T-helper 2 cell treated with Interferon-gamma antibody and Interleukin-4, amounts not matched to agents 5 μg/mL and 100 μg/mL, for 36 hours (primary cell): ENCODE measurements around the gene HK1.

Source experiments
- DNase-seq: peaks from one replicate; pipeline ENCODE4 v3.0.0; 2021; ENCODE audit warnings: low spot score
- H3K27ac Mint-ChIP-seq: one replicate; pipeline ENCODE4 v1.8.0; 2021; ENCODE audit warnings: mild to moderate bottlenecking, mixed read lengths
- H3K27me3 Mint-ChIP-seq: one replicate; pipeline ENCODE4 v1.8.0; 2021; ENCODE audit warnings: low read depth, mixed read lengths
- H3K36me3 Mint-ChIP-seq: one replicate; pipeline ENCODE4 v1.8.0; 2021; ENCODE audit warnings: low read depth, mixed read lengths
- H3K4me1 Mint-ChIP-seq: one replicate; pipeline ENCODE4 v1.8.0; 2021; ENCODE audit warnings: low read depth, mixed read lengths
- H3K4me3 Mint-ChIP-seq: one replicate; pipeline ENCODE4 v1.8.0; 2022; ENCODE audit warnings: mild to moderate bottlenecking, moderate library complexity, mixed read lengths
- H3K9me3 Mint-ChIP-seq: one replicate; pipeline ENCODE4 v1.8.0; 2021; ENCODE audit warnings: mixed read lengths

HK1 gene

GRCh38 chr10:69425511-69426298 lies 147.4 kb downstream of the HK1 start:
- no peak overlapping the region for H3K4me3 Mint-ChIP-seq

GRCh38 chr10:69426376-69426727 lies 148.1 kb downstream of the HK1 start:
- H3K27ac Mint-ChIP-seq: no peak overlapping the region
- H3K27me3 Mint-ChIP-seq: no peaks in the 10 kb centered on the region
- peaks cover 23% of the 10 kb centered on the region for H3K4me1 Mint-ChIP-seq
- H3K4me3 Mint-ChIP-seq: no peak overlapping the region
- no peaks in the 10 kb centered on the region for H3K36me3 Mint-ChIP-seq
- no peaks in the 10 kb centered on the region for H3K9me3 Mint-ChIP-seq
- no peak for DNase-seq

More at GRCh38 chr10:69425511-69426298, 147.4 kb downstream of the HK1 start:
- peaks cover 23% of the 10 kb centered on the region for H3K4me1 Mint-ChIP-seq
- no peak for DNase-seq
- H3K36me3 Mint-ChIP-seq: no peaks in the 10 kb centered on the region
- no peak overlapping the region for H3K27ac Mint-ChIP-seq
- no peaks in the 10 kb centered on the region for H3K9me3 Mint-ChIP-seq
- no peaks in the 10 kb centered on the region for H3K27me3 Mint-ChIP-seq

GRCh38 chr10:69428165-69428564 lies 149.9 kb downstream of the HK1 start:
- no peaks in the 10 kb centered on the region for H3K9me3 Mint-ChIP-seq
- H3K4me1 Mint-ChIP-seq: peaks cover 23% of the 10 kb centered on the region
- no peaks in the 10 kb centered on the region for H3K36me3 Mint-ChIP-seq
- H3K27me3 Mint-ChIP-seq: no peaks in the 10 kb centered on the region
- DNase-seq: no peak
- H3K4me3 Mint-ChIP-seq: no peak overlapping the region
- H3K27ac Mint-ChIP-seq: no peak overlapping the region

GRCh38 chr10:69434169-69434568 lies 155.9 kb downstream of the HK1 start:
- H3K27me3 Mint-ChIP-seq: no peaks in the 10 kb centered on the region
- no peaks in the 10 kb centered on the region for H3K36me3 Mint-ChIP-seq
- no peaks in the 10 kb centered on the region for H3K4me1 Mint-ChIP-seq
- H3K27ac Mint-ChIP-seq: no peak overlapping the region
- H3K4me3 Mint-ChIP-seq: no peak overlapping the region
- no peaks in the 10 kb centered on the region for H3K9me3 Mint-ChIP-seq
- DNase-seq: no peak

GRCh38 chr10:69434926-69435325 lies 156.6 kb downstream of the HK1 start:
- Mint-ChIP-seq H3K4me3 (no peak overlapping the region), H3K4me1 (no peaks in the 10 kb centered on the region), H3K27me3 (no peaks in the 10 kb centered on the region), H3K27ac (no peak overlapping the region), H3K9me3 (no peaks in the 10 kb centered on the region), H3K36me3 (no peaks in the 10 kb centered on the region)
- DNase-seq: no peak

DNA sequence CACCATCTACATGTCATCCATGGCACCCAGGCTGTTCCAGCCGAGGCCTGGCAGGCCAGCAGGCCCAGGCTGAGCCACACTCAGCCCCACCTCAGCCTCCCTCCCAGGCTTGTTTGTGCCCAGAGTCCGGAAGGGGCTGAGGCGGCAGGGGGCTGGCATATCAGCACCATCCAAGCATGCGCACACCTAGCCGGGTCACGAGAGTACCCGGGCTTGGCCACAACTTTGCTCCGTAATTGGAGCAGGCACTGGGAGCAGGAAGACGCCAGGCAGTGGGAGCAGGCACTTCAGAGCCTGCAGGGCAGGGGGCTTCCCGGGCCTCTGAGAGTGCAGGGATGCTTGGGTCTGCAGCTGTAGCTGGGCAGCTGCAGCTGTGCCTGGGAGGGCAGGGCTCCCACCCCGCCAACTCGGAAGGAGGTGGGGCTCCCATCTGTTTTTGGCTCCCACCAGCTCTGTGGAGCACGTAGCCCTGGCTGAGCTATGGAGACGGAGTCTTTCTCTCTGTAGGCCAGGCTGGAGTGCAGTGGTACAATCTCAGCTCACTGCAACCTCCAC lies 157.7 kb downstream of the HK1 start:
- H3K4me1 Mint-ChIP-seq: no peaks in the 10 kb centered on the region
- no peaks in the 10 kb centered on the region for H3K36me3 Mint-ChIP-seq
- H3K9me3 Mint-ChIP-seq: no peaks in the 10 kb centered on the region
- no peak overlapping the region for H3K4me3 Mint-ChIP-seq
- DNase-seq: no peak
- no peak overlapping the region for H3K27ac Mint-ChIP-seq
- no peaks in the 10 kb centered on the region for H3K27me3 Mint-ChIP-seq

DNA sequence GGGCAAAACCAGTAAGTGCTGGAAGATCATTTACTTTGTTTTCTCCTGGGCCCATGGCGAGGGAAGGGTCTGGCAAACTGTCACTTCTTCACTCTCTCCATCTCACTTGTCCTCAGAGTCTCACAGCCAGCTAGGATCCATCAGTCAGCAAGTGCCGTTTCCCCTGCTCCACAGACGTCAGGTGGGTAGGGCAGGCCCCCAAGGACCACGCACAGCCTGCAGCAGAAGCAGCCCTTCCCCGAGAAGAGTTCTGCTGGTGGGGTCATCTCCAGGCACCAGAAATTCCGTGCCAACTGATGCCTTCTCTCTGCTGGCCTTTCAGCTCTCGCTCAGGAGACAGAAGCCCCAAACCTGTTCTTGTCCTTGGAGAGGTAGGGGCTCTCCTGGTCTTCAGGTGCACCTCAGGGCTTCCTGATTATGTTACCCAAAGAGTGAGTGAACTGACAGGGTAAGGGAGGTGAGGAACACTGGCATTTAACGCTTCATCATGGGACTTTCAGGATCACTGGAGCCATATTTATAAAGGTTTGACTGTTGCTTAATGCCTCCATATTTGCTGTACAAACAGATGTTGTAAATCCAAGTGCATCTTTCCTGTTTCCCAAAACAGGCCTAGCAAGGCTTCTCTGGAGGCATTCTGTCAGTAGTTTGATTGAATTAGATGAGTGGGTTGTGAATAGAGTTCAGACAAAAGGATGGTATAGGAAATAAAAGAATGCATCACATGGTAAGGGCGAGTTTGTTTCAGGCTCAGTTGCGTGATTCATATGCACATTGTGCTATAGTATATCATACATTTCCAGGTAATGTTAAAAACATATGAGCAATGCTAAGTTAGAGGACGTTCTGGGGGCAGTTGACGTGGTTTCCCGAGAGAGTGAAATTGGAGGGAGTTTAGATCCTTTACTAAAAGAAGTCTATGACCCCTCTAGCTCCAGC lies 159.3 kb downstream of the HK1 start:
- no peaks in the 10 kb centered on the region for H3K4me1 Mint-ChIP-seq
- DNase-seq: no peak
- no peaks in the 10 kb centered on the region for H3K36me3 Mint-ChIP-seq
- H3K4me3 Mint-ChIP-seq: no peak overlapping the region
- H3K27ac Mint-ChIP-seq: no peak overlapping the region
- no peaks in the 10 kb centered on the region for H3K9me3 Mint-ChIP-seq
- H3K27me3 Mint-ChIP-seq: no peaks in the 10 kb centered on the region

GRCh38 chr10:69438536-69439349 lies 160.4 kb downstream of the HK1 start:
- Mint-ChIP-seq H3K4me1 (no peaks in the 10 kb centered on the region), H3K27me3 (no peaks in the 10 kb centered on the region), H3K4me3 (no peak overlapping the region), H3K36me3 (no peaks in the 10 kb centered on the region), H3K27ac (no peak overlapping the region), H3K9me3 (no peaks in the 10 kb centered on the region)
- no peak for DNase-seq

DNA sequence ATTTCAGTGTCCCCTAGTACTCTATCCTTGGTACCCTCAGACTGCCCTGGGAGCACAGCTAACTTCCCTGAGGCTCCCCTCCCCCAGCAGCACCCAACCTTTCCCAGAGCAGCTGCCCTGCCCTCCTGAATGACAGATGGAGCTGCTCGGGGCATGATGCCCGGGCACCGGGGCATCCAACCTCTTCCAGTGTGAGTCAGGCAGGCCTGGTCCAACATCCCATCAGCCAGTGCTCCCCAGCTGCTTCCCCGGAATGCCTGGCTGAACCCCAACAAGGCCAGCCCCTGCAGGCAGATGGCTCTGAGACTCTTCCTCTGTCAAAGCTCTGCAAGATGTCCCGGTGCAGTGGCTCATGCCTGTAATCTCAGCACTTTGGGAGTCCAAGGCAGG lies 161.0 kb downstream of the HK1 start:
- Mint-ChIP-seq H3K4me3 (no peak overlapping the region), H3K27me3 (no peaks in the 10 kb centered on the region), H3K36me3 (no peaks in the 10 kb centered on the region), H3K9me3 (no peaks in the 10 kb centered on the region), H3K27ac (no peak overlapping the region), H3K4me1 (no peaks in the 10 kb centered on the region)
- no peak for DNase-seq

- Mint-ChIP-seq H3K36me3 (no peaks in the 10 kb centered on the region), H3K27ac (no peak overlapping the region), H3K27me3 (peaks cover under 1% of the 10 kb centered on the region), H3K9me3 (no peaks in the 10 kb centered on the region), H3K4me3 (no peak overlapping the region), H3K4me1 (no peaks in the 10 kb centered on the region)
- no peak for DNase-seq
Observed at GRCh38 chr10:69439813-69440506, 161.7 kb downstream of the HK1 start.

GRCh38 chr10:69443354-69443753 lies 165.1 kb downstream of the HK1 start:
- DNase-seq: no peak
- peaks cover 7% of the 10 kb centered on the region for H3K27me3 Mint-ChIP-seq
- H3K4me1 Mint-ChIP-seq: no peaks in the 10 kb centered on the region
- H3K4me3 Mint-ChIP-seq: no peak overlapping the region
- H3K9me3 Mint-ChIP-seq: no peaks in the 10 kb centered on the region
- H3K36me3 Mint-ChIP-seq: no peaks in the 10 kb centered on the region
- no peak overlapping the region for H3K27ac Mint-ChIP-seq

DNA sequence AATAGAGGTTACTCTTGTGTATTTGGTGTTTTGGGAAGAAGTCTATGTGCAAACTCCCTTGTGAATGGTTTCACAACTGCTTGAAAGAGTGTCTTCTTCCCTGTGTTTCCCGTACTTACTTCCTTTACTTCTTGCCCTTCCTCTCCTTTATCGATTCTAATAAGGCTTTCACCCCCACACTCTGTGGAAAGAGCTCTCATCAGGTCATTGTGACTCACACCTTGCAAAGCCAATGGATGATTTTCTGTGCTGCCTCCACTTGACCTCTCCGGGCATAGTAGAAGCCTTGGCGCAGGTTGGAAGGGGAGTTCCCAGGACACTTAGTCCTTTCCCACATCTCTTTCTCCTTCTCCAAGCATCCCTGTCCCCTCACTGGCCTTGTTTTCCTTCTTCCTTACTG lies 166.7 kb downstream of the HK1 start:
- no peak overlapping the region for H3K27ac Mint-ChIP-seq
- H3K27me3 Mint-ChIP-seq: peaks cover 12% of the 10 kb centered on the region
- peaks cover 4% of the 10 kb centered on the region for H3K4me1 Mint-ChIP-seq
- H3K36me3 Mint-ChIP-seq: no peaks in the 10 kb centered on the region
- H3K9me3 Mint-ChIP-seq: no peaks in the 10 kb centered on the region
- H3K4me3 Mint-ChIP-seq: no peak overlapping the region
- no peak for DNase-seq

DNA sequence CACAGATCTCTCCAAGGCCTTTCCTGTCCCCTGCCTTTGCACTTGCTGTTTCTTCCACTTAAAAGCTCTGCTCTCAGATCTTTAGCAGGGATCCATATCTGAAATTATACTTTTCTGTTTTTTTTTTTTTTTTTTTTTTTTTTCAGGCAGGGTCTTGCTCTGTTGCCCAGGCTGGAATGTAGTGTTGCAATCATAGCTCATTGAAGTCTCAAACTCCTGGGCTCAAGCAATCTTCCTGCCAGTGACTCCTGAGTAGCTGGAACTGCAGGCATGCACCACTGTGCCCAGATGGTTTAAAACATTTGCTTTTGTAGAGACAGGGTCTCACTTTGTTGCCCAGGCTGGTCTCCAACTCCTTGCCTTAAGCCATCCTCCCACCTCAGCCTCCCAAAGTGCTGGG lies 167.9 kb downstream of the HK1 start:
- H3K27me3 Mint-ChIP-seq: peaks cover 12% of the 10 kb centered on the region
- peaks cover 6% of the 10 kb centered on the region for H3K4me1 Mint-ChIP-seq
- H3K36me3 Mint-ChIP-seq: no peaks in the 10 kb centered on the region
- no peak overlapping the region for H3K4me3 Mint-ChIP-seq
- DNase-seq: no peak
- H3K9me3 Mint-ChIP-seq: no peaks in the 10 kb centered on the region
- no peak overlapping the region for H3K27ac Mint-ChIP-seq
